ENCODE data around the gene SPSB2. TPM values are rescaled to one million over a fixed set of nuclear protein-coding genes. Genes with fewer than 3 reads are reported as not detected.
"Not testable (repeated sequence)": the region's sequence is repeated elsewhere in the genome, so short reads cannot be mapped to it uniquely, and the experiment has no call there.

The SPSB2 gene
- polyA plus RNA-seq, 1 of the 3 experiments (the other 2 are of a cell fraction), result 16.9 TPM

DNA sequence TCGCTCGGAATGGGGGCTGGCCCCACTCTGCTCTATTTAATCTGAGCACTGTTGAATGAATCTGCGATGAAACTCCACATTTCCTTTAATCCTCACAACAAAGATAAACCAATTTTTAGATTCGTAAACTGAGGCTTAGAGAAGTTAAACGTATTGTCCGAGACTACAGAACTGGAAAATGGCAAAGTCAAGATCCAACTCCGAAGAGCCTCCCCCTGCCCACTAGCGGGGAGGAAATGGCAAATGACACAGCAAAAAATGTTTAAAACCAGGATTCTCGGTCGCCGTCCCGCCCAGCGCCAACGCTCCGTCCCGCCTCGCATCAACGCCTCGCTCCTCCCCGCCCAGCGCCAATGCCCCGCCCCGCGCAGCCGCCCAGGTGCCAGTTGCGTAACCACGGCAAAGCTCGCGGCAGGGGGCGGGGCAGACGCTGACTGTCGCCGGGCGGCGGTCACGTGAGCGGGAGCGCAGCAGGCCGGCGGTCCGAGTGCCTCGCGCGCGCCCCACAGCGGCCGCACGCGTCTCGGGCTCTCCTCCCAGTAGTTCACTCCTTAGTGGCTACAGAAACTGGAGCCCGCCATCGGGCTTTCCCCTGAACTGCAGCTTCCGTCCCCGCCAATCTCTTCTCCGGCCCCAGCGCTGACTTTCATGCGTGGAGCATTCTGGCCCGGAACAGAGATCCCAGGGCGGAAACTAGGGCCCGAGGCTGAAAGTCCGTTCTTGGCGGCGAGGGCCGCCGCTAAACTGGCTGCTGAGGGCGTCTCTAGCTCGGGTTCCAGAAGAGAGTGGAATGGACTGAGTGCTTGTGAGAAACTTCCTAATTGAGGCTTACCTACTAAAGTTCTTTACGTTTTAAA is 17.9 kb upstream of the SPSB2 start:
- Histone ChIP-seq H3K4me2 (peak overlapping the region; percentile 87), H3K79me2 (ENCODE audit: insufficient read depth) (no peaks in the 10 kb centered on the region), H3K27ac (ENCODE audit: low read depth in 2 of 2, low read length in 1 of 2) (peak overlapping the region; percentile 89 to 96), H3K4me1 (ENCODE audit: control insufficient read depth in 1 of 2, insufficient read depth in 2 of 2, low read depth in 1 of 2, low read length in 1 of 2) (peaks cover 6 to 9% of the 10 kb centered on the region in 2 experiments; a peak in 3 of 4 replicates), H2AFZ (ENCODE audit: low read depth) (peak overlapping the region; percentile 98), H3K27me3 (ENCODE audit: insufficient read depth) (no peaks in the 10 kb centered on the region), H3F3A (replicated peaks; ENCODE audit: insufficient read depth) (peaks cover 16% of the 10 kb centered on the region), H3K4me3 (ENCODE audit: low read depth in 2 of 2, low read length in 1 of 2) (peak overlapping the region; percentile 44 to 63), H4K20me1 (ENCODE audit: insufficient read depth) (no peaks in the 10 kb centered on the region), H3K9me2 (no peaks in the 10 kb centered on the region), H3K9ac (peak overlapping the region; percentile 78), H3K36me3 (replicated peaks in 1 of 2; ENCODE audit: control insufficient read depth in 1 of 2, insufficient read depth in 2 of 2, low read length in 1 of 2) (no peaks in the 10 kb centered on the region), H3K9me3 (no peaks in the 10 kb centered on the region)
- no peak for TF ChIP-seq ELF1 (IDR thresholded peaks at IDR 0.05)
- TF ChIP-seq TAF1 (IDR thresholded peaks at IDR 0.05; ENCODE audit: borderline replicate concordance, low read depth, low read length), result peak; percentile 98
- peak; percentile 62 for TF ChIP-seq SMC3 (IDR thresholded peaks at IDR 0.05; ENCODE audit: low read depth, low read length)
- TF ChIP-seq EZH2phosphoT487 (IDR thresholded peaks at IDR 0.05; ENCODE audit: borderline replicate concordance, low read depth), result no peak
- TF ChIP-seq, protein P1, sequence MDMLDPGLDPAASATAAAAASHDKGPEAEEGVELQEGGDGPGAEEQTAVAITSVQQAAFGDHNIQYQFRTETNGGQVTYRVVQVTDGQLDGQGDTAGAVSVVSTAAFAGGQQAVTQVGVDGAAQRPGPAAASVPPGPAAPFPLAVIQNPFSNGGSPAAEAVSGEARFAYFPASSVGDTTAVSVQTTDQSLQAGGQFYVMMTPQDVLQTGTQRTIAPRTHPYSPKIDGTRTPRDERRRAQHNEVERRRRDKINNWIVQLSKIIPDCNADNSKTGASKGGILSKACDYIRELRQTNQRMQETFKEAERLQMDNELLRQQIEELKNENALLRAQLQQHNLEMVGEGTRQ (IDR thresholded peaks at IDR 0.05; ENCODE audit: borderline replicate concordance, low read depth, low read length), result peak; percentile 86
- TF ChIP-seq POLR2AphosphoS5 (IDR thresholded peaks at IDR 0.05; ENCODE audit: low read depth, low read length), result peak; percentile 89
- TF ChIP-seq EP300 (IDR thresholded peaks at IDR 0.05; ENCODE audit: borderline replicate concordance in 1 of 2, low read depth in 1 of 2, low read length in 1 of 2), result 0 out of 4 replicates have a peak, but pooled peaks of 1 of the 2 experiments have one; percentile 16
- TF ChIP-seq, protein P2, sequence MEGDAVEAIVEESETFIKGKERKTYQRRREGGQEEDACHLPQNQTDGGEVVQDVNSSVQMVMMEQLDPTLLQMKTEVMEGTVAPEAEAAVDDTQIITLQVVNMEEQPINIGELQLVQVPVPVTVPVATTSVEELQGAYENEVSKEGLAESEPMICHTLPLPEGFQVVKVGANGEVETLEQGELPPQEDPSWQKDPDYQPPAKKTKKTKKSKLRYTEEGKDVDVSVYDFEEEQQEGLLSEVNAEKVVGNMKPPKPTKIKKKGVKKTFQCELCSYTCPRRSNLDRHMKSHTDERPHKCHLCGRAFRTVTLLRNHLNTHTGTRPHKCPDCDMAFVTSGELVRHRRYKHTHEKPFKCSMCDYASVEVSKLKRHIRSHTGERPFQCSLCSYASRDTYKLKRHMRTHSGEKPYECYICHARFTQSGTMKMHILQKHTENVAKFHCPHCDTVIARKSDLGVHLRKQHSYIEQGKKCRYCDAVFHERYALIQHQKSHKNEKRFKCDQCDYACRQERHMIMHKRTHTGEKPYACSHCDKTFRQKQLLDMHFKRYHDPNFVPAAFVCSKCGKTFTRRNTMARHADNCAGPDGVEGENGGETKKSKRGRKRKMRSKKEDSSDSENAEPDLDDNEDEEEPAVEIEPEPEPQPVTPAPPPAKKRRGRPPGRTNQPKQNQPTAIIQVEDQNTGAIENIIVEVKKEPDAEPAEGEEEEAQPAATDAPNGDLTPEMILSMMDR (IDR thresholded peaks at IDR 0.05), result peak; percentile 79
- TF ChIP-seq MEF2A (IDR thresholded peaks at IDR 0.05; ENCODE audit: borderline replicate concordance, low read depth), result no peak
- TF ChIP-seq CHD2 (IDR thresholded peaks at IDR 0.05; ENCODE audit: low read length, partially characterized antibody), result peak; percentile 64
- TF ChIP-seq, protein P3, sequence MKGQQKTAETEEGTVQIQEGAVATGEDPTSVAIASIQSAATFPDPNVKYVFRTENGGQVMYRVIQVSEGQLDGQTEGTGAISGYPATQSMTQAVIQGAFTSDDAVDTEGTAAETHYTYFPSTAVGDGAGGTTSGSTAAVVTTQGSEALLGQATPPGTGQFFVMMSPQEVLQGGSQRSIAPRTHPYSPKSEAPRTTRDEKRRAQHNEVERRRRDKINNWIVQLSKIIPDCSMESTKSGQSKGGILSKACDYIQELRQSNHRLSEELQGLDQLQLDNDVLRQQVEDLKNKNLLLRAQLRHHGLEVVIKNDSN (IDR thresholded peaks at IDR 0.05; ENCODE audit: borderline replicate concordance, low read depth), result peak; percentile 97
- TF ChIP-seq SIN3A (IDR thresholded peaks at IDR 0.05; ENCODE audit: borderline replicate concordance, low read depth, low read length), result peak; percentile 77; the same call in 1 of the 2 replicates
- TF ChIP-seq MXI1 (IDR thresholded peaks at IDR 0.05; ENCODE audit: low read depth, low read length), result peak; percentile 83
- TF ChIP-seq, protein P4, sequence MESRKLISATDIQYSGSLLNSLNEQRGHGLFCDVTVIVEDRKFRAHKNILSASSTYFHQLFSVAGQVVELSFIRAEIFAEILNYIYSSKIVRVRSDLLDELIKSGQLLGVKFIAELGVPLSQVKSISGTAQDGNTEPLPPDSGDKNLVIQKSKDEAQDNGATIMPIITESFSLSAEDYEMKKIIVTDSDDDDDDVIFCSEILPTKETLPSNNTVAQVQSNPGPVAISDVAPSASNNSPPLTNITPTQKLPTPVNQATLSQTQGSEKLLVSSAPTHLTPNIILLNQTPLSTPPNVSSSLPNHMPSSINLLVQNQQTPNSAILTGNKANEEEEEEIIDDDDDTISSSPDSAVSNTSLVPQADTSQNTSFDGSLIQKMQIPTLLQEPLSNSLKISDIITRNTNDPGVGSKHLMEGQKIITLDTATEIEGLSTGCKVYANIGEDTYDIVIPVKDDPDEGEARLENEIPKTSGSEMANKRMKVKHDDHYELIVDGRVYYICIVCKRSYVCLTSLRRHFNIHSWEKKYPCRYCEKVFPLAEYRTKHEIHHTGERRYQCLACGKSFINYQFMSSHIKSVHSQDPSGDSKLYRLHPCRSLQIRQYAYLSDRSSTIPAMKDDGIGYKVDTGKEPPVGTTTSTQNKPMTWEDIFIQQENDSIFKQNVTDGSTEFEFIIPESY (IDR thresholded peaks at IDR 0.05; ENCODE audit: borderline replicate concordance, low read depth), result no peak
- TF ChIP-seq RFX5 (IDR thresholded peaks at IDR 0.05; ENCODE audit: low read length), result peak; percentile 50; the same call in 1 of the 2 replicates
- TF ChIP-seq RAD21 (IDR thresholded peaks at IDR 0.05; ENCODE audit: low read length), result peak; percentile 58
- TF ChIP-seq NRF1 (IDR thresholded peaks at IDR 0.05; ENCODE audit: low read depth, low read length), result peak; percentile 83
- 11% methylated on average over 26 of the region's 68 CpGs for WGBS (ENCODE audit: low lambda C conversion rate)
- POLR2A ChIA-PET, result interaction anchor here (0.7 to 1.7 kb wide), 16 partner anchors 9 to 202 kb away, joined by 3 to 24 read pairs (median 4); partner anchors contain the start of genes C12orf57, ENO2, LRRC23 and P3H3
- peak; percentile 98 for DNase-seq
- CTCF ChIA-PET, result interaction anchor here (0.6 to 4.6 kb wide), 34 partner anchors 9 to 311 kb away, joined by 3 to 122 read pairs (median 4); partner anchors contain the start of genes ENO2, LRRC23, SPSB2 and TPI1

DNA sequence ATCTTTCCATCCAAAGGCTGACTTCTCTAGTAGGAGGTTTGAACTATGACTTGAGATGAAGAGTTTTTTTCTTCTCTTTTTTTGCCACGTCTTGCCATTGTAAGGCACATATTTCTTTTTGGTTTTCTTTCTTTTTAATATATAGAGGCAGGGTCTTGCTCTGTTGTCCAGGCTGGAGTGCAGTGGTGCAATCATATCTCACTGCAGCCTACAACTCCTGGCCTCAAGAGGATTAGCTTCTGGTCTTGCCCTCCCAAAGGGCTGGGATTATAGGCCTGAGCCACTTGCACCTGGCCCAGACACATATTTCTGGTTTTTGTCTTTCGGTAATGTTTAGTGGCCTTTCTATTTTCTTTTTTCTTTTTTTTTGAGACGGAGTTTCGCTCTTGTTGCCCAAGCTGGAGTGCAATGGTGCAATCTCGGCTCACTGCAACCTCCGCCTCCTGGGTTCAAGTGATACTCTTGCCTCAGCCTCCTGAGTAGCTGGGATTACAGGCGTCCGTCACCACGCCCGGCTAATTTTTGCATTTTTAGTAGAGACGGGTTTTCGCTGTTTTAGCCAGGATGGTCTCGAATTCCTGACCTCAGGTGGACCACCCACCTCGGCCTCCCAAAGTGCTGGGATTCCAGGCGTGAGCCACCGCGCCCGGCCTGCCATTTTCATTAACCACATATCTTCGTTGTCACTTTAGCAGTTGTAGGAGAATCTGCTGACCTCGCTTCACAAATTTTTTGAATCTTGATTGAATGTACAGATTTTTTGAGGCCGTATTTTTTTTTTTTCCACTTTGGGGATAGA is 16.9 kb upstream of the SPSB2 start:
- H3K27ac ChIP-seq (ENCODE audit: low read depth in 2 of 2, low read length in 1 of 2), result peak overlapping the region; percentile 89 to 96
- CTCF ChIA-PET, result interaction anchor here (2.3 kb wide), 1 partner anchor 23 kb away, joined by 20 read pairs; the partner anchor contains the start of gene ENO2
- not testable (repeated sequence) for H3K9me3 ChIP-seq; H4K20me1 ChIP-seq (ENCODE audit: insufficient read depth); DNase-seq; H3K9me2 ChIP-seq; H3K36me3 ChIP-seq (replicated peaks in 1 of 2; ENCODE audit: control insufficient read depth in 1 of 2, insufficient read depth in 2 of 2, low read length in 1 of 2); H3K79me2 ChIP-seq (ENCODE audit: insufficient read depth); H3K4me3 ChIP-seq (ENCODE audit: low read depth in 2 of 2, low read length in 1 of 2); H3K4me1 ChIP-seq (ENCODE audit: control insufficient read depth in 1 of 2, insufficient read depth in 2 of 2, low read depth in 1 of 2, low read length in 1 of 2); H3K27me3 ChIP-seq (ENCODE audit: insufficient read depth)
- POLR2A ChIA-PET, result interaction anchor here (1.2 kb wide), 1 partner anchor 24 kb away, joined by 4 read pairs; the partner anchor contains the start of gene ENO2
- peak overlapping the region; percentile 69; the same call in 1 of the 2 replicates for H3K9ac ChIP-seq
- WGBS (ENCODE audit: low lambda C conversion rate), result 95% methylated on average over 21 of the region's 21 CpGs
- peak overlapping the region; percentile 95; the same call in 1 of the 2 replicates for H2AFZ ChIP-seq (ENCODE audit: low read depth)
- H3K4me2 ChIP-seq, result peak overlapping the region; percentile 75; the same call in 1 of the 2 replicates
- H3F3A ChIP-seq (replicated peaks; ENCODE audit: insufficient read depth), result peaks cover 16% of the 10 kb centered on the region

All from SK-N-SH (cell line).